DMS53 treated with DMSO at 0.1 percent for 48 hours (cell line): ENCODE results near the gene ELMOD3.
"Not testable (repeated sequence)": the region's sequence is repeated elsewhere in the genome, so short reads cannot be mapped to it uniquely, and the experiment has no call there.

Experiments used
- DNase-seq: peaks from one replicate; lab custom pipeline; 2025; ENCODE audit not compliant: unreplicated experiment; lab: John Stamatoyannopoulos, UW

ELMOD3 gene

DNA sequence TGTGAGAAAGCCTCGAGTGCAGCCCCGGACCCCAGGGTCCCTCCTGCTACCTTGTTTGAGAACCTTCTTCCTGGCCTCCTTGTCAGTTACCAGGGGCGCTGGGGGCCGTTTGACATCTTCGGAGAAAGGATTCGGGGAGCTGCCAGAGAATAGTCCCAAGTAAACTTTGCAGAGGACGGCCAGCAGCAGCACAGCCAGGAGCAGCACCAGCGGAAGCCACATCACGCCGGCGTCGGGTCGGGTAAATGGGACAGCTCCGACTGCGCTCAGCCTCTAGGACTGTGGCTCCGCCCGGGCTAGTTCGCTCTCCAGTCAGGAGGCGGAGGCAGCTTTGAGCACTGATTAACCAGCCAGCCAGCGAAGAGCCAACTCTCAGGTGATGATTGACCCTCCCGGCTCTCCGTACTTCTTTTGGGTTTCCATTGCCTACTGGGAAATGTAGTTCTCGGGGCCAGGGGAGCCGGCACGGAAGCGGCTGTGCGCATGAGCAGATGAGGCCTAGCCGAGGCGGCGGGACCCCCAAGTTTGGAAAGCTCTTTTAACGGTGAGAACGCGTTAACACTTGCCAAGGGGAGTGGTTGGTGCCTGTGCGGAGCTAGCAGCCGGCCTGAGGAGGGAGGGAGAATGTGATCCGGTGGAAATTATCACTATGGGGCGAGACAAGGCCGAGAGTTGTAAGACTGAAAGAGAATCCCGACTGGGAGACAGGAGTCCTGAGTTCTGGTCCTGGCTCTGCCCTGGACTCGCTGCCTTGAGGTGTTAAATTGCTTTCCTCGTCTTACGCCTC lies at the start of gene ELMOD3, which contains the start of gene RETSAT:
ELMOD3 (plus strand) TSS at position 484 of the 787 bp plus-strand sequence. CDS start 2,430 bp downstream, outside the sequence.
RETSAT (minus strand) TSS at position 243 of the 787 bp plus-strand sequence; CDS start at position 222, 21 bp downstream.
- DNase-seq: peak; percentile 99

GRCh38 chr2:85307527-85307897 lies 47.1 kb upstream of the ELMOD3 start:
- DNase-seq: peak; percentile 24

DNA sequence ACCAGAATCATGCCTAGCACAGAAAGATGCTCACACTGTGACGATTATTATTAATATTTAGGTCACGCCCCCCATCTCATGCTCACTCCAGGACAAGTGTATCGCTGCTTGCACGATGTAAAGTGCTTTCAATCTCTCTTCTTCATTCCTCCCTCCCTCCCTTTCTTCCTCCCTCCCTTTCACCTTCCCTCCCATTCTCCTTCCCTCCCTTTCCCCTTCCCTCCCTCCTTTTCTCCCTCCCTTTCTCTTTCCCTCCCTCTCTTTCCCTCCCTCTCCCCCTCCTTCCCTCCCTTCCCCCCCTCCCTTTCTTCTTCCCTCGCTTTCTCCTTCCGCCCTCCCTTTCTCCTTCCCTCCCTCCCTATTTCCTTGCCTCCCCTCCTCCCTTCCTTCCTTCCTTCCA lies 46.4 kb upstream of the ELMOD3 start:
- DNase-seq: no peak

DNA sequence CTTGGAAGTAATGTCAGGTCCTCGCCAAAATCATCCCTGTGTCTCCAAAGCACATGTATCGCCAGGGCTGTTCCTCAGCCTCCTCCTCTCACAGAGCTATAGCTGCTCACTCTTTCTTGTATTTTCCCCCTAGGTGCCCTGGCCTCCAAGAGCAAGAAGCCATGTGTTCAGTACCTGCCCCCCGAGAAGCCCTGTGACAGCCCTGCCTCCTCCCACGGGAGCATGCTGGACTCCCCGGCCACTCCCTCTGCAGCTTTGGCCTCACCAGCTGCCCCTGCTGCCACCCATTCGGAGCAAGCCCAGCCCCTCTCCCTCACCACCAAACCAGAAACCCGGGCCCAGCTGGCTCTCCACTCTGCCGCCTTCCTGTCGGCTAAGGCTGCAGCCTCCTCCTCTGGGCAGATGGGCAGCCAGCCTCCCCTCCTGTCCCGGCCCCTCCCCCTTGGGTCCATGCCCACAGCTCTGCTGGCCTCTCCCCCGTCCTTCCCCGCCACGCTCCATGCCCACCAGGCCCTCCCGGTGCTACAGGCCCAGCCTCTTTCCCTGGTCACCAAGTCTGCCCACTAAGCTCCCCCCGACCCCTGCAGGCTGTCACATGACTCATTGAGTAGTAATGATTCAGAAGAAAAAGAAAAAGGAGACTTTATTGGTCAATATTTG lies 45.5 kb upstream of the ELMOD3 start:
- peak; percentile 88 for DNase-seq

DNA sequence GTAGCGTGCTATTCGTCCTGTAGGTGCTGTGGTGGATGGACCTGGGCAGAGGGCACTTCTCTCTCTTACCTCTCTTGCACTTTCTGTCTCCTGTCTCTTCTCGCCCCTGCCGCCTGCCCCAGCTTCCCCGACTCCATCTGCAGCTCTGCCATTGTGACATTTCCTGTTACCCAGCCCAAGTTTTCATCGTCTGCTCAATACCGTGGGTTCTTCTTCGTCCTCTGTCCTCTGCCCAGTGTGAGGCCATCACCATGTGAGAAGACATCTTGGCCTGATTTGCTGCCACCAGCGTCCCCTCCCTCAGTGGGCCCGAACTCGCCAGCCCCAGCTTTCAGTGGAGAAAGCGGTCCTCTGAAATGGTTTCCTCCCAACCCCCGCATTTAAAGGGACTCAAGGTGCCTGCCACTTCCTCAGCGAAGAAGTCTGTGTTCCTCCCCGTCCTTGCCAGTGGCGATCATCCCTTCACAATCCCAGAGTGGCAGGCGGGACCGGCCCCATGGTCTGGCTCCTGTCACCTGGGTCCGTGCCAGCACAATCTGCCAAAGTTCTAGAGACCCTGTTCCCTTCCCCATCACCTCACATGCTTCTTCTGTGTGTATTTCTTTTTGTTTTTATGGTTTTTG lies 44.8 kb upstream of the ELMOD3 start:
- no peak for DNase-seq

DNA sequence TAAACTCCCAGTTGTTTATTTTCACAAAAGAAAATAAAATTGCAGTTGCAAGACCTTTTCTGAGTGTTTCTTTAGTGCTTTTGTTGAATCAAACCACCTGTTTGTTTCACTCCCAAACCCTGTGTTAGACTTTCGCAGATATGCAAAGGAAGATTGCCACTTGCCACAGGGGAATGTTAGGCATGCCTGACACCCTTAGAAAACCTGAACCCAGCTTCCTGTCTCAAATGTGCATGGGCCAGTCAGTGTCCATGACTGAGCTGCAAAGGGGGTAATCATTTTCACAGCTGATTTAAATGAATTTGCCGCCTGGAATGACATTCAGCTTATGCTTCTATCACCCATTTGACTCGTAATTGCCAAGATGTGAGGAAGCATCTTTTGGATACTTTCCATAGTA lies 44.2 kb upstream of the ELMOD3 start:
- DNase-seq: no peak

DNA sequence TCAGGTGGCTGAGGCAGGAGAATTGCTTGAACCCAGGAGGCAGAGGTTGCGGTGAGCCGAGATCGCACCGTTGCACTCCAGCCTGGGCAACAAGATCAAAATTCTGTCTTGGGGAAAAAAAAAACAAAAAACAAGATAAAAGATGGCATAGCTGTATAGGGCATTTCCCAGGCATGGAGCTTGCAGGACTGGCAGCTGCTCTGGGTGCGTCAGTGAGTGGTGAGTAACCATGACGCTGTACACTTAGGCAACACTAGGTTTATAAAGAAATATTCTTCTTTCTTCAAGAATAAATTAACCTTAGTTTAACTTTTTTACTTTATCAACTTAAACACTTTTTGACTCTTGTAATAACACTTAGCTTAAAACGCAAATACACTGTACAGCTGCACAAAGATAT lies 42.2 kb upstream of the ELMOD3 start:
- DNase-seq: no peak

DNA sequence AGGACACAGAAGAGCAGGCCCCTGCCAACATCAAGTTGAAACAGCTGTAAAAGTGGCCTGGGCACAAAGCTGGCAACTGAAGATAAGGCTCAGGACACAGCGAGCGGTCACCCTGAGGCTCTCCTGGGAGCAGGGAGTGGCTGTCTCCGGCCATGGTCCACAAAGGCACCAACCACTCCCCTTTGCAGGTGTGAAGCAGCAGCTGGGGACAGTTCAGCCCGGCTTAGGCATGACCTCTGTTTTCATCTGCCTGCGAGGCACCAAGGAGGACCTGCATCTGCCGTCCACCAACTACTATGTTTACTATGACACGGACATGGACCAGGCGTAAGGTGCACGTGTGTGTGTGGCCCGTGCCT lies 39.7 kb upstream of the ELMOD3 start:
- DNase-seq: no peak

GRCh38 chr2:85315921-85316320 lies 38.6 kb upstream of the ELMOD3 start:
- DNase-seq: not testable (repeated sequence)

DNA sequence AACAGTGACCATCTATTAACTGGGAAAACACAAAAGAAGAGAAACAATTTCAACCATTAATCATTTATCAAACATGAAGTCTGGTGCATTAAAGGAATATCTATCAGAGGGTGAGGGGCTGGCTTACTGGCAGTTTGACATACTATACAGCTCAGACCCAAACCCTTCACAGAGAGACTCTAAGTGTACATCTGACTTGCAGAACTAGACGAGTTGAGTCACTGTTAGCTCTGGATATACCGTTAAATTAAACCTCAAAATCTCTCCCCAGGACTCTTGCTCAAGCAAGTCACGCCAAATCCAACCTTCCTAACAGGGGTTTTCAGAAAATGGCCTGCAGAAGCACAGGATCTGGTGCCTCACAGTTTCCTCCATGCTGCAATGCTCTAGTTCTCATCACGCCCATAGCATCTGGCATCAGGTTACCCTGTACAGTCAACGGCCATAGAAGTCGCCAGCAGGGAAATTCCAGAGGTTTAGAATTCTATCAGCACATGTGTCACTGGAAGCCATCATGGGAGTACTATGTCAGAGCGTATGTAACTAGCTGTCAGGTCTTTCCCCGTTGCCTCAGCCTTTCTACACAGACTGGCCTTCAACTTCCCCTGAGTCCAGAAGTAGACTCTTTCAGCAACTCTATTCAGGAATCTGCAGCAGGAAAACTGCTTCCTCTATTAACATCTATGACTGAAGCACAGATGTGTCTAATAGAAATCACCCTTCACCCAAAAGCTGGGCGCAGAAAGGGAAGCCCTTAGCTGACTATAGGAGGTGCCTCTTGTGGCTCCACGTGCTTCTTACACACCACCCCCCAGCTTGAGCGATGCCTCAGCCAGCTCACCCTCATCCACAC lies 36.1 kb upstream of the ELMOD3 start:
- no peak for DNase-seq

DNA sequence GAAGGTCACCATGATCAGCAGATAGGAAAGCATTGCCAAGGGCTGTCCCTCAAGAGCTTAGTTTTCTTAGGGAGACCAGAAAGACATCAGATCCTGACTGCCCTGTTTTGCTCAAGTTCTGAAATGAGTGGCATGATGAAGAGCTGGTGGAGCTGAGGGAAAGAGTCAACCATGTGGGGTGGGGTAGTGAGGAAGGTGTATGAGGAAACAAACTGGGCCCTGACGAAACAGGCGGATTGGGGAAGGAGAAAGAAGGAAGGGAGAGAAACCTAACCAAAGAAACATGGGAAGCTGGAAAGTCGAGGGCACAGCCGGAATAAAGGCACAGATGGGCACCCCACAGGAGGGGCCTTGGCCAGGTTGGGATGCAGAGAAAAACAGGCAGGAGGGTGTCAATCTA lies 34.8 kb upstream of the ELMOD3 start:
- DNase-seq: no peak

GRCh38 chr2:85323351-85323987 lies 31.1 kb upstream of the ELMOD3 start:
- DNase-seq: no peak

DNA sequence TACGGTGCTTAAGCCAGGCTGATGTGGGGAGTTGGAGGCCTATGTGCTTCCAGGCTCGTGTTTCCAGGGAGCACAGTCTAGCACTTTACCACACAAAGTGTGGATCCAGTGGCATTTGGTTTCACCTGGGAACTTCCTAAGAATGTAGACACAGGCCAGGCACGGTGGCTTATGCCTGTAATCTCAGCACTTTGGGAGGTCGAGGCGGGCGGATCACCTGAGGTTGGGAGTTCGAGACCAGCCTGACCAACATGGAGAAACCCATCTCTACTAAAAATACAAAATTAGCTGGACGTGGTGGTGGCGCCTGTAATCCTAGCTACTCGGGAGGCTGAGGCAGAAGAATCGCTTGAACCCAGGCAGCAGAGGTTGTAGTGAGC lies 30.6 kb upstream of the ELMOD3 start:
- not testable (repeated sequence) for DNase-seq

DNA sequence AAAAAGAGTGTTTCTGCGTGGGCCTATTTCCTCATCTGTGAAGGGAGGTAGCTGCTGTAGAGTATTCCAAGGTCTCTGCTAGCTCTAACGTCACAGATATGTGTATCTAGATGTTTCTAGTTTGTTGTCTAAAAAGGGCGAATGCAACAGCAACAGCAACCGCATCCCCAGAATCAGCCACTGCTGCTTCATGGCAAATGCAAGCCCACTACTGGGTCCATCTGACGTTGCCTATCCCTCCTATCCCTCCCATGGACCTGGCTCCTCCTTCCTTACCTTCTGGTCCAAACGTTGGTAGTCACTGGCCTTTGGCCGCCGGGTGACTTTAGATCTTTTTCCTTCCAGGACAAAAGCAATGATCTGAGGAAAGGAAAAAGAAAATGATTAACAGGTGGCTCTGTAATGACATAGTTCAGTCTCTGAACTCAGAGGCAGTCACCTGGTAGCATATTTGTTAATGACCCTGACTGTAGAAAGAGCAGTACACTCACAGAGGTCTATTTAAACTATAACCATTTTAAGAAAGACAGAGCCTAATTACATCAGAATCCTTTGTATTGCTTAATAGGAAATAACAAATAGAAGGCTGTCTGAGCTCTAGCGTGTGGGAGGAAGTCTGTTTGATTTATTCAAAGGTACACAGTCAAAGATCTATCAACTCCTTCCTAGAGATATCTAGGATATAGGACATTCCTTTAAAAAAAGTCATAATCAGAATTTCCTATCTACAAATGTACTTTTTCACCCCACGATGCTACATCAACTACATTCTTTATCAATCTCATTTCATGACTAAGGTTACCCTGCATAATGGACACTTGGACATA lies 29.7 kb upstream of the ELMOD3 start:
- no peak for DNase-seq

- no peak for DNase-seq
These were observed 29.1 kb upstream of the ELMOD3 start for GRCh38 chr2:85325466-85325811.

DNA sequence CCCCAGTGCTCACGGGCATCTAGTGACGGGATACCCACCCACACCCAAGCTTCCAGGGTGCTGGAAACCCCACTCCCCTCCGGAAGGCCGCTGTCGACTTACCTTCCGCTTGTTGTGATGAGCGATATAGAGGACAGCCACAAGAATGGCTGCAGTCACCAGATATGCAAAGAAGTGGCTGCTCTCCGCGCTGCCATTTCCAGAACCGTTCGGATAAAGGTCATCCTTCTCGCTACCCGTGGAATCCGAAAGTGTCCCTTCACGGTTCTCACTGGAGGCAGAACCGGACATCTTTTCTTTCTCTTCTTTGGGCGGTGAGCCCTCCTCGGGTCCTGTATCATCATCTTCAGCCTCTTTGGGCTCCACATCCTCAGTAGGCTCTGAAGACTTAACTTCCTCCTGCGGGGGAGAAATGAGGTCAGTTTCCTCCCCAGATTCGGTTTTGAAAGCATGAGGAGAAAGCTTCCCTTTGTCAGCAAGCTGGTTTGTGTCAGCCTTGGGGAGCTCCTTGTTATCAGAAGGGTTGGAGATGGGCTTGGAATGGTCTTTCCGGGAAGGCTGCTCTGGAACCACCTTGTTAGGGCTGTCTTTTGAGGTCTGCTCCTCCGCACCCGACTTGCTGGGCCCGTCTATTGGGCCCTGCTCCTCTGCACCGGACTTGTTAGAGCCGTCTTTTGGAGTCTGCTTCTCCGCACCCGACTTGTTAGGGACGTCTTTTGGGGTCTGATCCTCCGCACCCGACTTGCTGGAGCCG lies 28.0 kb upstream of the ELMOD3 start:
- no peak for DNase-seq

GRCh38 chr2:85327160-85327821 lies 27.3 kb upstream of the ELMOD3 start:
- peak; percentile 47 for DNase-seq

DNA sequence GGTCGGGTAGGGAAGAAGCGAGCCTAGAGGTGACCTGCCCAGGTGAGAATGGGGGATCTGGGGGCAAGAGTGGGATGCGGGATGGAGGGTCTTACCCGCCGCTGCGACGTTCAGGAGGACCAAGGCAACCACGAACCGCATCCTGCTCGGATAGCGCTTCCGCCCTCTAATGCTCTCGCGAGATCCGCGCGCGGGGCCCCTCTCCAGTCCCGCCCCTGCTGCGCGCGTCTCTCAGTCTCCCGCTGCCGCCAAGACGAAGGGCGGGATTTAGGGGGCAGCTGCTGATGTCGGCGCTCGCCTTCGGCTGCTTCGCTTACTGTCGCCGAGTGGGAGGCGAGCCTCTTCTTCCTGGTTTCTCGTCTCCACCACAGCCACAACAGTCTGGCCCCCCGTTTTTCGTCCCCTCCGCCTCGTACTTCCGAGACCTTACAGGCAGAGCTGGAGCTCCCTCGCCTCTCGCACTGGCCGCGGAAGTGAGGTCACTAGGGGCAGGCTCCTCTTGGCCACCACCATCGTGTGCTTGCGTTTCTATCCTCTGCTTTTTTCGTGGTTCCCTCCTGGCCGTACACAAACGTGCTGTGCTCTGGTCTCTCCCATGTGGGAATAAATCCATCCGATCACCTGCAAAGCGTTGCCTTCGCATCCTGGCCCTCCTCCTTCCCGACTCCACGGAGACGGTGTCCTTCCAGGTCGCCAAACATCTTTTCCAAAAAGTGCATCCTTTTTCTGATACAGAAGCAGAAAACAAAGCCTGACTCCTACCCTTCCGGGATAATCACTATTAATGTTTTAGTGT lies 26.5 kb upstream of the ELMOD3 start, which contains the start of gene TGOLN2:
TGOLN2 (minus strand) TSS at position 168 of the 796 bp plus-strand sequence; CDS start at position 141, 27 bp downstream.
- DNase-seq: peak; percentile 93
